ENCODE measurements around the gene ERGIC1. TPM values are rescaled to one million over a fixed set of nuclear protein-coding genes. Genes with fewer than 3 reads are reported as not detected.
"Not testable (repeated sequence)": the region's sequence is repeated elsewhere in the genome, so short reads cannot be mapped to it uniquely, and the experiment has no call there.

Gene ERGIC1
- total RNA-seq, 1 donor from 2014 or later: 201 TPM

DNA sequence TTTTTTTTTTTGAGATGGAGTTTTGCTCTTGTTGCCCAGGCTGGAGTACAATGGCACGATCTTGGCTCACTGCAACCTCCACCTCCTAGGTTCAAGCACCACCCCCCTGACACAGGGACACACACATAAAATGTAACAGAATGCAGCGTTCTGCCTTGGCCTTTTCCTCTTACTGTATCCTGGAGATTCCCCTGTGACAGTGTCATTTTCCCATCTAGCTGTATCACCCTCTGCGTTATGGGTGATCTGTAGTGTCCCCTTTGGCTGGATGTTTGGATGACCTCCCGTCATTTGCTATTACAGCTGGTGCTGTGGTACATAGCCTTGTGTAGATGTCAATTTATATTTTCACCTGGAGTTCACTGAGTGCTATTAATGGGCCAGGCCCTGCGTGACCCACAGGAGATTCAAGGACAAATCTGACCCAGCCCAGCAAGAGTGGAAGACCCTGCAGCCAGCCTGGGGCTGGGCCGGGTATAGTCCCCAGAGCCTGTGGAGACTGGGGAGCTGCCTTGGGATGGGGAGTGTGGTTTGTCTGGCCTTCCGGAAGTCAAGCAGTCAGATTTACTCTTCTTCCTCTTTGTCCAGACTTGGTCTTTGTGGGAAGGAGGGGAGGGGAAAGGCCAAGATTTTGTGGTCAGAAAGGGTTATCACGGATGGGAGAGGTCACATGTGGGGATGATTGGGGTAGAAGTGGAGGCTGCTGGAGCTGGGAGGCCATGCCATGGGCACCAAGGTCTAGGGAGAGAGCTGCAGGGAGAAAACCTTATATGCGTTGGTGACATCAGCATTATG lies 43.6 kb downstream of the ERGIC1 start:
- DNase-seq (ENCODE audit: low spot score): no peak

GRCh38 chr5:172878585-172878932 lies 44.5 kb downstream of the ERGIC1 start:
- no peak for DNase-seq (ENCODE audit: low spot score)

DNA sequence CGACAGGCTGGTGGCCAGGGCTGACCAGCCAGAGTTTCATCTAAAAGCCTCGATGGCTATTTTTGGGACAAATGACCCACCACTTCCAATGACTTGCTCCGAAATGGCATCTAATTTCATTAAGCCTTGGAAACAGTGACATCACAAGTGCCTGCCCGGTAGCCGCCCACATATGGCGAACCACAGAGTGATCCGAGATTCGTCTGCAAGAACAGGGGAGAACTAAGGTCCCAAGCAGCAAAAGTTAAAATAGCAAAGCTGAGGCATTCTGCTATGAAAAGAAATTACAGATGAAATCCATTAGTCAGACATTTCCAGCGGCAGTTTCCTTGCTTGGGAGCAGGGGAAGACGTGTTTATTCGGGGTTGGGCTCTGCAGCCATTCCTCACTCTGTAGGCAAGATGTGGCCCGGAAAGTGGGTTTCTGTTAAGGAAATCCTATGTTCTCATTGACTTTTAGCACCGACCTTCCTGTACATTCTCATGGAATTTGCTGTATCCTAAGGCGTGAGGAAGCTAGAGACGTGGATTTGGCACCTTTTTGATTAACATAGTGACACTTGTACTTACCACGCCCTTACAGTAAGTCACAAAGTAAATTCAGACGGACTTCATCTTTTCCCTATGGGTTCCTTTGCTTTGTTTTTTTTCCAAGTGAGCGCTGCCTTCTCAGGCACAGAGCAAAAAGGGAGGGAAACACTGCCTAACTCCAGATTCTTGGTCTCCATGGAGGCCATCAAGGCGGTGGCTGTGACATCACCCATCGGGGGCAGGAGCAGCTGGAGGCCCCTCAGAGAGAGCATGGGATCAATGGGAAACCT lies 45.1 kb downstream of the ERGIC1 start:
- DNase-seq (ENCODE audit: low spot score): no peak

- no peak for DNase-seq (ENCODE audit: low spot score)
Observed at GRCh38 chr5:172881691-172882370, 47.8 kb downstream of the ERGIC1 start.

DNA sequence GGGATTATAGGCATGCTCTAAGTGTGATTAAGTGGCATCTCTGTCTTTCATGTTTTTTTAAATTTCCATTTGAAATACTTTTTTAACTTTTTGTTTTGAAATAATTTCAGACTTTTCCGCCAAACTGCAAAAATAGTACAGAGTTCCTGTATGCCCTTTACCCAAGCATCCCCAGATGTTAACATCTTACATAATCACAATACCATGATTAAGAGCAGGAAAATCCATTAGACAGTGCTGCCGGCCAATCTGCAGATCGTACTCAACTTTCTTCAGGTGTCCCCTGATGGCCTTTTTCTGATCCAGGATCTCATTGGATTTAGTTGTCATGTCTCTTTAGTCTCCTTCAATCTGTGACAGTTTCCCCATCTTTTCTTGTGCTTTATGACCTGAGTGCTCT lies 49.0 kb downstream of the ERGIC1 start:
- DNase-seq (ENCODE audit: low spot score): no peak

DNA sequence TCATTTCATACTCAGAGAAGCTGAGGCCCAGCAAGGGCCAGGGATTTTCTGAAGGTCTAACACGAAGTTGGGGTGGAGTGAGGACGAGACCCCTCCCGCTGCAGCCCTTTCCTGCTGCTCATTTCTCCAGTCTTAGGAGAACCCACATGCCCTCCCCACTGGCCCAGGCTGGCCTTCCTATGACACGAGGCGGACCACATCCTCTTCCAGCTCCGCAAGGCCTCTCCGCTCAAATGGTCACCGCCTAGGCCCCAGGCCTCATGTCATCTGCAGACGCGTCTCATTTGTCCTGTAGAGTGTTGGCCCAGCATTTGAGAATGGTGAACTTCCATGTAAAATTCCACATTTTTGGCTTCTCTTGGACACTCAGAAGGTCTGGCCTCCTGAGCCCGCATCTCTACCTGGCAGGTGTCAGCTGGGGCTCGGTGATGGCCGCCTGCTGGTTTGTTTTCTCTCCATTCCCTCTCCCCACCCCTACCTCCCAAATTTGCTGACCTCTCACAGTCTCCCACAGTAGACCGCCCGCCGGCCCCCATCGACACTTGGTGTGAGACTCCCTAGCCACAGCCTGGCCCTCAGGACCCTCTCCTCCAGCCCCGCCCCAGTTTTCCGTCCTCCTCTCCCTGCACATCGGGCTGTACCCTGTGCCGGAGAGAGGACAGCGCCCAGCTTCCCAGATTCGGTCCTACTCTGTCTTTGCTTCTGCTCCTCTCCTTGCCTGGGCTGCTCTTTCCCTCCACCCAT lies 51.7 kb downstream of the ERGIC1 start:
- no peak for DNase-seq (ENCODE audit: low spot score)

DNA sequence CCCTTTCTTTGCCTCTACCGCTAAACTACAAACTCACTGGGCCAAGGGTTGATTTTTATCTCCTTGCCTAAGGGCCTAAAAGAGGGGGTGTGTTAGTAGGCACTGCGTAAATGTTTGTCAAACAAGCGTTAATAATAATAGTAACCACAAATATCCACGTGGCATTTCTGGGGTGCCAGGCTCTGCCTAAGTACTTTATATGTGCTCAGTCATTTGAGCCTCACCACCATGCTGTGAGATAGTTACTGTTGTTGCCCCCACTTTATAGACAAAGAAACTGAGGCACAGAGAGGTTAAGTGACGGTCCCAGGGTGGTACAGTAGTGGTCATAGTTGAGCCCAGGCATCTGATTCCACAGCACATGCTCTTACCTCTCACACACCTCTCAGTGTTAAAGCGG lies 52.4 kb downstream of the ERGIC1 start:
- no peak for DNase-seq (ENCODE audit: low spot score)

DNA sequence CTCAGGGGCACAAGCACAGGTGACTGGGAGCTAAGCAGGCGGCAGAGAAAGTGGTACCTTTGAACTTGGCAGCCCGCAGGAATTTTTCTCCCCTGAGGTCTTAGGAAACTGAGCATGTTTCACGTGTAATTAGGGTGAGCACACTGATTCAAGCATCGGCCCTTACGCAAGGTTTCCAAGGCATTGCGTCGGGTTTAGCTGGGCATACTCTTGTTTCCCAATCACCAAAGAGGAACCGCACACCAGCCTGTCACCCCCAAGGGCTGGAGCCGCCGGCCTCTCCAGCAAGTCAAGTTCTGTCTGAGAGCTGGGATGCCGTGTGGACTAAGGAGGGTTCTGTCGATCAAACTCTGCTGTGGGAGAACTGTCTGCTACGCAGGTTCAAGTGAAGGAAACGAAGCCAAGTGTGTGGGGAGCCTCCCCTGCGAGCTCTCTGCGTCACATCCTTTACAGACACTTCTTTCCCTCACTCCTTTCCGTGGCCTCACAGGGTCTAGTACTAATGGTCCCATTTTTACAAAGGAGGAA lies 53.0 kb downstream of the ERGIC1 start:
- no peak for DNase-seq (ENCODE audit: low spot score)

- DNase-seq (ENCODE audit: low spot score): no peak
Observed at GRCh38 chr5:172887692-172888091, 53.6 kb downstream of the ERGIC1 start.

DNA sequence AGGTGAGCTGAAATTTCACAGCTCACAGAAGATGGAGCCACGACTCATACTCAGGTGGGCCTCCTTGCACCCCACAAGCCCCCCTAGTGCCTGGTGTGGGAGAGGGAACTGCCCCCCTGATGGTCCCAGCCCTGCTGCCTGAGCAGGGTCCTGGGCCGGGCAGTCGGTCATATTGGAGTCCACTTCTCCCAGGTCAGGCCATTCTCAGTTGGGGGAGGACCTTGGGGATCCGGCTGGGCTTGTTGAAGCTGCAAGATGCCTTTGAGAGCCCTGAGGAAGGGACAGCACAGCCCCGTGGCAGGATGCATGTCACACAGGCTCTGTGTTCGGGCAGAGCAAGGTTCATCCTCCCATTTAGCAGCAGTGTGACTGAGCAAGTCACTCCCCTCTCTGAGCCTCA lies 56.6 kb downstream of the ERGIC1 start:
- DNase-seq (ENCODE audit: low spot score): no peak

DNA sequence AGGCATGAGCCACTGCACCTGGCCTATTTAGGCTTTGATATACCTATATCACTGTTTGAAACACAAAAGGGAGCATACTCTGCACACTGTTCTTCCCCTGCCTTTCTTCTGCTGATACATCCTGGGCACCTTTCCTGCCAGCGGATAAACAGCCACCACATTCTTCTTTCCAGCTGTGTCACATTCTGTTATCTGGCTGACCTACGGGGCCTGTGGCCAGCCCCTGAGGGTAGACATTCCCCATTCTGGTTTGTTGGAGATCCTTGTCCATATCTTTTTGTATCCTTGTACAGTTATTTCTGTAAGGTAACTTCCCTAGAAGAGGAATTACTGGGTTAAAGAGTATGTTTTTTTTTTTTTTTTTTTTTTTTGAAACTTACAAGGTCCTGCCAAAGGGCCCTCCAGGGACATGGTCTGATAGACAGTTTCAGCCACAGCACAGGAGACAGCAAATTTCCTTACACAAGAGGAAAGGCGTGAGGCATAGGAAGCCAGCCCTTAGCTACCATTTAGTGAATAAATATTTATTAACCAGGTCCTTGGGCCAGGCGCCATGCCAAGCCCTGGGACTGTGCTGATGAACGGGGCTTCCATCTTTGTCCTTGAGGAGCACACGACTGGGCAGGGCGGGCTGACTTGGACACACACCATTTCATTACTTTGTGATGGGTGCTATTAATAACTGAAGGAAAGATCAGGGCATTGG lies 57.8 kb downstream of the ERGIC1 start:
- no peak for DNase-seq (ENCODE audit: low spot score)

GRCh38 chr5:172892713-172893112 lies 58.7 kb downstream of the ERGIC1 start:
- no peak for DNase-seq (ENCODE audit: low spot score)

GRCh38 chr5:172894767-172895388 lies 60.8 kb downstream of the ERGIC1 start:
- no peak for DNase-seq (ENCODE audit: low spot score)

GRCh38 chr5:172895549-172895948 lies 61.5 kb downstream of the ERGIC1 start:
- no peak for DNase-seq (ENCODE audit: low spot score)

GRCh38 chr5:172896465-172896864 lies 62.4 kb downstream of the ERGIC1 start:
- DNase-seq (ENCODE audit: low spot score): no peak

GRCh38 chr5:172897067-172897466 lies 63.0 kb downstream of the ERGIC1 start:
- not testable (repeated sequence) for DNase-seq (ENCODE audit: low spot score)

DNA sequence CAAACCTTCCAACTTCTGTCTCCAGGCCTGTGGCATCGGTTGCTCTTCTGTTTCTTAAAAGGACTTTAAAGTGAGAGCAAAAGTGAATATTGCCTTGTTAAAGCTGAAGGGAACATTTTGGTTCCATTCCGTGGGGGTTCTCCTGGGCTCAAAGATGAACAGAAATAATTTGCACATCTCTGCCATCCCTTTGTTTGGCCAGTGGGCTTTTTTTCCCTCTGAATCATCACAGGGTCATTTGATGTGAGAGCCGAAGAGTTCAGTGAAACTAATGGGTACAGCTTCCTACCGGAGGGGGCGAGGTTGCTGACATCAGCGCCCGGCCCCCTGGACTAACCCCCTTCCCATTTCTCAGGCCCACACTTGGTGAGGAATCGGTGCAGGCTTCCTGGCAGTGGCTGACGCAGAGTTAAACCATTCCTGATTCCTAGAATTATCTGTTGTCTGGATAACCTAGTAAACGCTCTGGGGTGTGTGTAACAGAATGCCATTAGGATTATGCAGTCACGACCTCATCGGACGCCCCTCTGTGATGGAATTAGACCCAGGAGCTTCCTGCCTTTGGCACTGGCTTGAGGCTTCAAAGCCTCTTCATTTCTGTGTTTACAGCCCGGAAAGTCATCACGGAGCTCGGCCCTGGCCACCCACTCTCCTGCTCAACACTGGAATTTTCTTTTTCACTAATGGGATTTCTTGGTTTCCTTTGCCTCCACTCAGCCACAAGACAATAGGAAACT lies 63.6 kb downstream of the ERGIC1 start:
- no peak for DNase-seq (ENCODE audit: low spot score)

- DNase-seq (ENCODE audit: low spot score): no peak
Observed at GRCh38 chr5:172898218-172898842, 64.3 kb downstream of the ERGIC1 start.

DNA sequence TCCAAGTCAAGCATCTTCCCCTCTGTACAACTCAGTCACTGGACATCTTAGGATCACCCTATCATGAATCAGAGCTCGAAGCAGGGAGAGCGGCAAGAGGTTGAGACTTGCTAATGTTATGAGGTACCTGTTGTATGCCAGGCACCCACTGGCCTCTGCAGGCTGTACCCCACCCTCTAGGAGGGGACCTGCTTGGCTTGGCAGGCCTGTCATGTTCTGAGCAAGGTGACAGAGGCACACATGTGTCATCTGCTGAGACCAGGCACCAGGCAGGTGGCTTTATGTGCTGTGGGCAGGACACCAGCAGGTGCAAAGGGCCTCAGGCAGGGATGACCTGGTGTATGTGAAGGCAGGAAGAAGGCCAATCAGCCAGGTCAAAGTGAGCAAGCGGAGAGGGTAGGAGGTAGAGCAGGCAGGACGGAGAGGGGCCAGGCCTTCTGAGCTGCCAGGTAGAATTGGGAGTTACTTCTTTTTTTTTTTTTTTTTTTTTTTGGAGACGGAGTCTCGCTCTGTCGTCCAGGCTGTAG lies 64.9 kb downstream of the ERGIC1 start:
- no peak for DNase-seq (ENCODE audit: low spot score)

Data from mesenteric fat pad (tissue), 1 donor.